ENCODE measurements around the gene TNNI2. TPM values are rescaled to one million over a fixed set of nuclear protein-coding genes. Genes with fewer than 3 reads are reported as not detected.
A peak's percentile ranks its signal among the peaks of the same experiment; 100 is the strongest.

The TNNI2 gene
- total RNA-seq, 2 donors from 2014 or later: 1.2 TPM

- Mint-ChIP-seq H3K4me1 (ENCODE audit: low read depth) (peaks cover 10% of the 10 kb centered on the region), H3K9me3 (no peaks in the 10 kb centered on the region), H3K4me3 (no peak overlapping the region), H3K27ac (no peak overlapping the region), H3K27me3 (ENCODE audit: low read depth) (no peaks in the 10 kb centered on the region), H3K36me3 (ENCODE audit: insufficient read depth in 2 of 2) (no peaks in the 10 kb centered on the region)
- no peak for DNase-seq
- ATAC-seq (replicated peaks in 1 of 2): no peak
Measured at GRCh38 chr11:1858576-1858975, 19.8 kb downstream of the TNNI2 start.

GRCh38 chr11:1859004-1859403 lies 20.2 kb downstream of the TNNI2 start:
- no peak overlapping the region for H3K4me3 Mint-ChIP-seq
- H3K4me1 Mint-ChIP-seq (ENCODE audit: low read depth): peaks cover 10% of the 10 kb centered on the region
- H3K27me3 Mint-ChIP-seq (ENCODE audit: low read depth): no peaks in the 10 kb centered on the region
- DNase-seq: no peak
- no peak for ATAC-seq (replicated peaks in 1 of 2)
- H3K27ac Mint-ChIP-seq: no peak overlapping the region
- no peaks in the 10 kb centered on the region for H3K9me3 Mint-ChIP-seq
- H3K36me3 Mint-ChIP-seq (ENCODE audit: insufficient read depth in 2 of 2): no peaks in the 10 kb centered on the region

GRCh38 chr11:1860108-1860507 lies 21.3 kb downstream of the TNNI2 start:
- Mint-ChIP-seq H3K27me3 (ENCODE audit: low read depth) (no peaks in the 10 kb centered on the region), H3K36me3 (ENCODE audit: insufficient read depth in 2 of 2) (no peaks in the 10 kb centered on the region), H3K4me3 (no peak overlapping the region), H3K9me3 (no peaks in the 10 kb centered on the region), H3K4me1 (ENCODE audit: low read depth) (peaks cover 4% of the 10 kb centered on the region), H3K27ac (no peak overlapping the region)
- DNase-seq (no peak), ATAC-seq (replicated peaks in 1 of 2) (no peak)

- Mint-ChIP-seq H3K4me1 (ENCODE audit: low read depth) (no peaks in the 10 kb centered on the region), H3K36me3 (ENCODE audit: insufficient read depth in 2 of 2) (no peaks in the 10 kb centered on the region), H3K9me3 (no peaks in the 10 kb centered on the region), H3K27me3 (ENCODE audit: low read depth) (no peaks in the 10 kb centered on the region), H3K4me3 (no peak overlapping the region), H3K27ac (no peak overlapping the region)
- ATAC-seq (replicated peaks in 1 of 2) (no peak), DNase-seq (no peak)
Measured at GRCh38 chr11:1861435-1862411, 22.9 kb downstream of the TNNI2 start.

GRCh38 chr11:1862588-1863351 lies 24.0 kb downstream of the TNNI2 start:
- H3K4me3 Mint-ChIP-seq: no peak overlapping the region
- ATAC-seq (replicated peaks in 1 of 2) (peak in 1 of 2 donors; percentile 18), DNase-seq (no peak)
- no peak overlapping the region for H3K27ac Mint-ChIP-seq
- H3K36me3 Mint-ChIP-seq (ENCODE audit: insufficient read depth in 2 of 2): no peaks in the 10 kb centered on the region
- no peaks in the 10 kb centered on the region for H3K27me3 Mint-ChIP-seq (ENCODE audit: low read depth)
- H3K9me3 Mint-ChIP-seq: no peaks in the 10 kb centered on the region
- H3K4me1 Mint-ChIP-seq (ENCODE audit: low read depth): no peaks in the 10 kb centered on the region

- Mint-ChIP-seq H3K36me3 (ENCODE audit: insufficient read depth in 2 of 2) (no peaks in the 10 kb centered on the region), H3K27me3 (ENCODE audit: low read depth) (no peaks in the 10 kb centered on the region), H3K4me1 (ENCODE audit: low read depth) (no peaks in the 10 kb centered on the region), H3K4me3 (no peak overlapping the region), H3K27ac (no peak overlapping the region), H3K9me3 (no peaks in the 10 kb centered on the region)
- DNase-seq: no peak
- no peak for ATAC-seq (replicated peaks in 1 of 2)
Measured at GRCh38 chr11:1863352-1864216, 24.8 kb downstream of the TNNI2 start.

GRCh38 chr11:1864231-1864630 lies 25.4 kb downstream of the TNNI2 start:
- H3K27me3 Mint-ChIP-seq (ENCODE audit: low read depth): no peaks in the 10 kb centered on the region
- H3K4me3 Mint-ChIP-seq: no peak overlapping the region
- no peak overlapping the region for H3K27ac Mint-ChIP-seq
- H3K4me1 Mint-ChIP-seq (ENCODE audit: low read depth): peaks cover 5% of the 10 kb centered on the region
- no peak for DNase-seq
- ATAC-seq (replicated peaks in 1 of 2): no peak
- H3K36me3 Mint-ChIP-seq (ENCODE audit: insufficient read depth in 2 of 2): peaks cover 0 to 2% of the 10 kb centered on the region in 2 donors
- H3K9me3 Mint-ChIP-seq: no peaks in the 10 kb centered on the region

GRCh38 chr11:1864831-1865665 lies 26.3 kb downstream of the TNNI2 start:
- no peaks in the 10 kb centered on the region for H3K27me3 Mint-ChIP-seq (ENCODE audit: low read depth)
- H3K9me3 Mint-ChIP-seq: no peaks in the 10 kb centered on the region
- H3K36me3 Mint-ChIP-seq (ENCODE audit: insufficient read depth in 2 of 2): peaks cover 1 to 2% of the 10 kb centered on the region in 2 donors
- no peak for ATAC-seq (replicated peaks in 1 of 2)
- no peak overlapping the region for H3K27ac Mint-ChIP-seq
- peaks cover 13% of the 10 kb centered on the region for H3K4me1 Mint-ChIP-seq (ENCODE audit: low read depth)
- no peak for DNase-seq
- H3K4me3 Mint-ChIP-seq: no peak overlapping the region

GRCh38 chr11:1866226-1866625 lies 27.4 kb downstream of the TNNI2 start:
- DNase-seq (no peak), ATAC-seq (replicated peaks in 1 of 2) (no peak)
- Mint-ChIP-seq H3K9me3 (no peaks in the 10 kb centered on the region), H3K4me3 (no peak overlapping the region), H3K4me1 (ENCODE audit: low read depth) (peaks cover 25% of the 10 kb centered on the region), H3K27ac (no peak overlapping the region), H3K36me3 (ENCODE audit: insufficient read depth in 2 of 2) (peaks cover 1 to 2% of the 10 kb centered on the region in 2 donors), H3K27me3 (ENCODE audit: low read depth) (no peaks in the 10 kb centered on the region)

GRCh38 chr11:1866776-1867175 lies 28.0 kb downstream of the TNNI2 start:
- ATAC-seq (replicated peaks in 1 of 2) (no peak), DNase-seq (no peak)
- Mint-ChIP-seq H3K36me3 (ENCODE audit: insufficient read depth in 2 of 2) (peaks cover 1 to 2% of the 10 kb centered on the region in 2 donors), H3K4me3 (no peak overlapping the region), H3K4me1 (ENCODE audit: low read depth) (peaks cover 25% of the 10 kb centered on the region), H3K9me3 (no peaks in the 10 kb centered on the region), H3K27ac (no peak overlapping the region), H3K27me3 (ENCODE audit: low read depth) (no peaks in the 10 kb centered on the region)

GRCh38 chr11:1867381-1867780 lies 28.6 kb downstream of the TNNI2 start:
- H3K36me3 Mint-ChIP-seq (ENCODE audit: insufficient read depth in 2 of 2): peaks cover 1 to 2% of the 10 kb centered on the region in 2 donors
- DNase-seq (no peak), ATAC-seq (replicated peaks in 1 of 2) (no peak)
- H3K27me3 Mint-ChIP-seq (ENCODE audit: low read depth): no peaks in the 10 kb centered on the region
- H3K4me1 Mint-ChIP-seq (ENCODE audit: low read depth): peaks cover 25% of the 10 kb centered on the region
- no peak overlapping the region for H3K4me3 Mint-ChIP-seq
- no peak overlapping the region for H3K27ac Mint-ChIP-seq
- H3K9me3 Mint-ChIP-seq: no peaks in the 10 kb centered on the region

- Mint-ChIP-seq H3K4me3 (no peak overlapping the region), H3K4me1 (ENCODE audit: low read depth) (peaks cover 30% of the 10 kb centered on the region), H3K36me3 (ENCODE audit: insufficient read depth in 2 of 2) (peaks cover 1 to 2% of the 10 kb centered on the region in 2 donors), H3K27me3 (ENCODE audit: low read depth) (no peaks in the 10 kb centered on the region), H3K27ac (no peak overlapping the region), H3K9me3 (no peaks in the 10 kb centered on the region)
- DNase-seq (no peak), ATAC-seq (replicated peaks in 1 of 2) (no peak)
Measured at GRCh38 chr11:1868056-1868635, 29.4 kb downstream of the TNNI2 start.
